HG02798 (cell line): ENCODE results near the gene AKAP13.
"Not testable (repeated sequence)": the region's sequence is repeated elsewhere in the genome, so short reads cannot be mapped to it uniquely, and the experiment has no call there.

Experiments
- ATAC-seq: cut with Tn5 transposase; IDR thresholded peaks from one replicate; pipeline ENCODE4 v1.9.1; 2021; ENCODE audit warnings: mild to moderate bottlenecking; ENCODE audit not compliant: unreplicated experiment, poor library complexity

The AKAP13 gene

DNA sequence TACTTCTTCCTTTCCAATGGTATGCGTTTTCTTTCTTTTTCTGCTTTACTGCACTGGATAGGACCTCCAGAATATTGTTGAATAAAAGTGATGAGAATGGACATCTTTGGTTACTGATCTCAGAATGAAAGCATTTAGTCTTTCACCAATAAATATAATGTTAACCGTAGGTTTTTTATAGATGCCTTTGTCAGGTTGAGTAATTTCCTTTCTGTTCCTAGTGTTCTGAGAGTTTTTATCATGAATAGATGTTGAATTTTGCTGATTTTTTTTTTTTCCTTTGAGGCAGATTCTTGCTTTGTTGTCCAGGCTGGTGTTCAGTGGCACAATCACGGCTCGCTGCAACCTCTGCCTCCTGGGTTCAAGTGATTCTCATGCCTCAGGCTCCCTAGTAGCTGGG, 255.9 kb downstream of the AKAP13 start:
- no peak for ATAC-seq

DNA sequence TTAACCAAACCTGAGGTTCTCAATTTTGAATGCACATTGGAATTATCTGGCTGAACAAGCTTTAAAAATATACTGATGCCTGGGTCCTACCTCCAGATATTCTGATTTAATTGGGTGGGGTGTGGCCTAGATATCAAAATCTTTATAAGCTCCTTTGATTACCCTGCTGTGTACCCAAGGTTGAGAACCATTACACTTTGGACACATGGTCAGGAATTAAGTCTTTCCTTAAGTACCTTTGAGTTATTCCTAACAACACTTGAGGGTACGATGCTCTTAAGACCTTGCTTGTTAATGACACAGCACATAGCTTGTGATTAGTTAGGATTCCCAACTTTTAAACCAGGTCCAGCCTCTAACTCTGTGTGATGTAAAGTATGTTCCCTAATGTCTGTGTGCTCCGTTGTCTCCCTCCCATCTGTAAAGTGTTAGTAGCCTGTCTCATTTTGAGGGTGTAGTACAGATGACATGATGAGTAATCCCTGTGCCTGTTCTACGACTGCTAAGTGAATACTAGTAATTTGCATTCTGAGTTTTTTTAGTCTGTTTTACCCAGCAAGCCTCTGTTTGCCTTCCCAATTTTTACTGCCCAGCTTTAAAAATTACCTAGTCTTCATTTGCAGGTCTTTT, 259.5 kb downstream of the AKAP13 start:
- ATAC-seq, result peak; percentile 64

DNA sequence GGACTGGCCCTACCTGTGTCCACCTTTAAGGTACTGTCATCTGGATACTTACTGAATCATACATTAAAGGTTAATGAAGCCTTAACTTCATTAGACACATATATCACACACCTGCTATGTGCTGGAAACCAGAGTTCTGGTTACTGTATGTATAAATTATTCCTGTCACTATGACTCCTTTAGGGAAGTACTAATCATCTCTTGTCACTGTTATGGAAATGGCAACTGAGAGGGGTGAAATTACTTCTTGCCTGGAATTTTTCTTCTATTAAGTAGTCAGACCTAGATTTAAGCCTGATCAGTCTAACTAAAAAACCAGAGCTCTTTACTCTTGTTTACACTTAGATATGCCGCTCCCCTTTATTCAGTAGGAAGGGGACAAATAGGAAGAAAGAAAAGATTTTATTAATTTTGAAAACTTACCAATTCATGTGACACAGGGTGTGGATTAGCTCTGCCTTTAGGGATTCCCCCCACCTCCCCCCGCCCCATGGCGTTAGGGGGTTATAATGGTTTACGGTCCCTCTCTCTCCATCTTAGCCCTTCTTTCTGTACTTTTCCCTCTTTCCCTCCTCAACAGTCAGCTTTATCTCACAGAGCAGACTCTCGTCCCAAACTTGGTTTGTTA, 261.8 kb downstream of the AKAP13 start:
- ATAC-seq, result no peak

DNA sequence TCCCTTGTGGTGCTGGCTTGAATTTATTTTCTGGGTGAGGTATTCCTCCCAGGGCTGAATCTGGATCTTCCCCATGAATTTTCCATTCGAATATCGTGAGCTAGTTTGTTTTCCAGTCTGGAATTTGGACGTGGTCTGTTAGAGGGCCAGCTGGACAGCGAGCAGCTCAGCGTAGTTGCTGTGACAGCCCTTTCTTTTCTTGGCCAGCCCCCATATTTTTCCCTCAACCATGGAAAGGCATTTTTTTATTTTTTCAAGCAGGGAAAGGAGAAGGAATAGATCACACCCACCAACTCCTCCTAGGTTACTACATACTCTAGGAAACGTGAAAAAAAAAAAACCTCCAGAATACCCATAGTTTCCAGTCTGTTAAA, 262.3 kb downstream of the AKAP13 start:
- ATAC-seq, result no peak

DNA sequence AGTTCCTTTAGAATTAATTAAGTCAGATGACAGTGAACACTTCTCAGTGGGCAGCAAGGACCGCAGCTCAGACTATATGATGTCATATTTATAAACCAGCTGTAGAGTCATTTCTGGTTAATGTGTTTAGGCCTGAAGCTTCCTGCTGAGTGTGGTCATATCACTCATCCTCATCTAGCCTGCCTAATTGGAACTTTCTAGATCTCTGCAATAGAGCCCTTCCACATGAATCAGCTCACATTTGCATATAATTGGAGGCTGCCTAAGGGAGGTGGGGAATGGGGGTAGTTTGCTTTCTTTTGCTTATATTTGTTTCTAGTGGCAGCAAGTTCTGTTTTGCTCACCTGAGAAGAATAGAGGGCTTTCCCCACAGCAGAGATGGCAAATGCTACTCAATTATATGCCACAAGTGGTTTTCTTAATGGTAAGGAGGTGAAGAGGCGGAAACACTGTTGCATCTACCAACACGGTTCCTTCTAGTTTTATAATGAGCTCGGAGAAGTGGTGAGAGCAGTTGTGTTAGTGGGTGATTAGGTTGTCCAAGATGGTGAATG, 266.2 kb downstream of the AKAP13 start:
- peak; percentile 92 for ATAC-seq

DNA sequence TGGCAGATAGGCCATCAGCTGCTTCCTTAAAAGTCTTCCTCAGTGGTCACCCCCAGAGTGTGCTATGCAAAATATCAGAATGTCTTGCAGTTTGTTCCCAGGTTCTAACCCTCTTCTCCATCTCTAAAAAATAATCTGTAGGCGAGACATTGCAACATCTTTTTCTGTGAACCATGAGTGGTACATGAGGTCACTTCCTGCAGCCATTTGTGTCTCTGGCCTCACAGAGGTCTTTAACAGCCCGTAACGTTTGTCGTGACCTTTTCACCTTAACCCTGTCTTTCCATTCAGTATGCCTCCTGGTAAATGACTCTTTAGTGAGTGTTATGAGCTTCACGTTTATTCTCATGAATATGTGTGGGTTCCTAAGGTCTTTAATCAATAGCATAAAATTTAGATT, 269.0 kb downstream of the AKAP13 start:
- ATAC-seq, result no peak

DNA sequence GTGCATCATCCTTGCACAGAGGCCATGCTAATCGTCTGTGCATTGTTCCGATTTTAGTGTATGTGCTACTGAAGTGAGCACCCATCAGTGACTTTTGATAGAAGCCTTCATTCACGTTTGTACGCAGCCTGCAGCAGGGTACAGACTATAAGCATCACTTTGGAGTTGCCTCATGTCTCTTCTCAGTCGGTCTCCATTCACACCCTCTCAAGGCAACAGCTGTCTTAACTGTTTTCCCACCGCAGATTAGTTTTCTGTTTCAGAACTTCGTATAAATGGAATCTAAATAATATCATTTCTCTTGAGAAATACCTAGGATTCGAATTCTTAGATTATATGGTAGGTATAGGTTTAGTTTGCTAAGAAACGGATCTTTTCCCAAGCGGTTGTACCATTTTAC, 271.1 kb downstream of the AKAP13 start:
- no peak for ATAC-seq

DNA sequence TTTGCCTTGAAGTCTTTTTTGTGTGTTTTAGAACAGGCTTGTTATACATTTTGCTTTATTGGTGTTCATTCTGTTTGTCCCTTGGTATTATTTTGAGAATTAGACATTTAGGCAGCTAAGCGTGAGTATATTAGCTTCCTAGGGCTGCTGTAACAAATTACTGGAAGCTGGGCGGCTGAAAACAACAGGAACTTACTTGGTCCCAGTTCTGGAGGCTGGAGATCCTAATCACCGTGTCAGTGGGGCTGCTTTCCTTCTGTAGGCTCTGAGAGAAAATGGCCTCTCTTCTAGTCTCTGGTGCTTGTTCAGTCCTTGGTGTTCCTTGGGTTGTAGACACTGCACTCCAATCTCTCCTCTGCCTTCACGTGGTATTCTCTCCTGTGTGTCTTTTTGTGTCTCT, 272.1 kb downstream of the AKAP13 start:
- ATAC-seq, result no peak

DNA sequence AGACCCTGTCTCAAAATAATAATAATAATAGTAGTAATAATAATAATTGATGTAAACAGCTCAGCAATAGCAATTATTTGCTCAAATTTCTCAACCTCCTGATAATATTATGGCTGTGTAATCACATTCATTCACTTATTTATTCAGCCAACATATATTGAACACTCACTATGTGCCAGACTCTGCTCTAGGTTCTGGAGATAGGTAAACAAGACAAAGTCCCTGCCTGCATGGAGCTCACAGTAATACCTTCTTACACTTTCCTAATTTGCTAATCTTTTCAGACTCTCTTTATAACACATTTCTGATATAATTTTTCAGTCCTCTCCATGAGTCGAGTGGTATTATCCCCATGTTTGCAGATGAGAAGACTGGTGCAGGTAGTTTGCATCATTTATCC, 276.7 kb downstream of the AKAP13 start:
- no peak for ATAC-seq

DNA sequence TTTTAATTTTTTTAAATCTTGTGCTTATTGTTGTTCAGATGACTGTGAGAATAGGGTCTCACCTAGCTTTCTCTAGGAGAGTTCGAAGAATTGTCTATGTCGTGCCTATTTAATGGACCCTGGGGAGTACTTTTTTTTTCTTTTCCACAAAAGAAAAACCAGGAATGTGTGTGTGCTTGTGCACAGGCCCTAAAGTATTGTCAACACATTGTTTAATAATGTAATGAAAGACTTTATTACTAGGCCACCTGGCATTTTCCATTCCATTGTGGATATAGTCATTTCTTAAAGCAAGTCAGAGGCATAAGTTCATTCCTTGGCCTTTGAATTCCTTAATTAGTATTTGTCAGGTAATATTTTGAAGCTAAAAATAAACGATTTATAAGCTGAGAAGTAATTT, 278.4 kb downstream of the AKAP13 start:
- ATAC-seq, result no peak

DNA sequence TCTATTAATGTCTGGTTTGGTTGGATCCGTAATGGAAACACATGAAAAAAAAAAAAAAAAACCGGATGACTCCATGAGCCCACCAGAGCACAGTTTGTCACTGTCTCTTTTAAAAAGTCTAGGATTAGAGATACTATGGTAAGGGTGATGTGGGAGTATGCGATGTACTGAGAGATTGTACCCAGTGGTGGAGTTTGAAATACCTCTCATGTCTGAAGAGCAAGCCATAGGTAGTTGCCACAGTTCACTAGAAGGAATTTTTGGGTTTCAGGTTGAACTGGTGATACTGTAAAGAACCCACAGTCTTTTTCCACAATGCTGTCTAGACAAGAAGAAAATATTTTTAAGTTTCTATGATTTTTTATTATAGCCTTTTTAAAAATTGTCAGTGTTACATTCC, 281.5 kb downstream of the AKAP13 start:
- no peak for ATAC-seq

DNA sequence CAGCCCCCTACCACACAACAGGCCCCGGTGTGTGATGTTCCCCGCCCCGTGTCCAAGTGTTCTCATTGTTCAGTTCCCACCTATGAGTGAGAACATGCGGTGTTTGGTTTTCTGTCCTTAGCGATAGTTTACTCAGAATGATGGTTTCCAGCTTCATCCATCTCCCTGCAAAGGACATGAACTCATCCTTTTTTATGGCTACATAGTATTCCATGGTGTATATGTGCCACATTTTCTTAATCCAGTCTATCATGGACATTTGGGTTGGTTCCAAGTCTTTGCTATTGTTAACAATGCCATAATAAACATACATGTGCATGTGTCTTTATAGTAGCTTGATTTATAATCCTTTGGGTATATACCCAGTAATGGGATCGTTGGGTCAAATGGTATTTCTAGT, 285.3 kb downstream of the AKAP13 start:
- ATAC-seq, result not testable (repeated sequence)

DNA sequence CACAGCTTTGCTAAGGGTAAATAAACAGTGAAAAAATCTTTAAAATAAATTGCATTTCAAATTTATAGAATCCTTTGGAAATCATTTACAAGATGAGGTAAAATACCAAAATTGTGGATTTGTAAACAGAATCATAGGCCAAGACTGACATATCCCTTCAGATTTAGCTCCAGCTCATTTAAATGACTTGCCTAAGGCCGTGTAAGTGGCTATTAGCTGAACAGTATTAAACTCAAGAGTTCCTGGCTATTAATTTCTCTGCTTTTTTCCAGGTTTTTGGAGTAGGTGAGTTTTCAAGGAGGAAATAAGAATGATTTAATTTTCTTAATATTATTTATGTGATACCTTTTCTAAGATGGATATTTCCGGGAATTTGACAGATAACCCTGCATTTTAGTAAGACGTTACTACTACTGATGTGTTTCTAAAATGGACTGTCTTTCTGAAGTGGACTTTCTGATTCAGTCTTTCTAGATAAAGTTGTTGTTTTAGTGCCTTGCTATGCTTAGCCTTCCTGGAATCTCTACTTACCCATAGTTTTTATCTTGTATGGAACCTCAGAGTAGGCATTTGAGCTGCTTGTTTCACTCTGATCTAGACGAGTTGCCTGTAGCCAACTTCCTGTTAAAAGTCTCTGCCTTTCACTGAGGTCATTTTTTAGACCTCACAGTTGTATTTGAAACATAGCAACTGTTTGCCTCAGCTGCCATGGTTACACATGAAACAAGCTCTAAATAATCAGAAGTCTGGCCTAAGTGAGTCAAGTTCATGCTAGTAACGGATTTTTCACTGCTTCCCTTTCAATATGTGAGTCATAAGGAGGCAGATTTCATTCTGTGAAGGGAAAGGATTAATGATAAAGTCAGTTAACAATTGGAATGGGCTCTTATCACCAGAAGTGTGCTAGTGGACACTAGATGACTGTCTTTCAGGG, 287.4 kb downstream of the AKAP13 start:
- ATAC-seq, result peak; percentile 91

DNA sequence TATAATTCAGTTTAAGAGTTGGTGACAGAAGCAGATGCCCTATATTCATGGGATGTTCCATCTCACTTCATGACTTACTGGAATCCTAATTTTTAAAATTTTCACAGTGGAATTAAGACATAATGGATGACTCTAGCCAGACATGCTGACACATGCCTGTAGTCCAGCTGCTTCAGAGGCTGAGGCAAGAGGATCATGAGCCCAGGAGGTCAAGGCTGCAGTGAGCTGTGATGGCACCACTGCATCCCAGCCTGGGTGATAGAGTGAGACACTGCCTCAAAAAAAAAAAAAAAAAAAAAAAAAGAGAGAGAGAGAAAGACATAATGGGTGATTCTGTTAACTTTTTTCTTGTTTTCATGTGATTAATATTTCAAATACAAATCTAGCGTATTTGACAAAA, 290.8 kb downstream of the AKAP13 start:
- ATAC-seq, result no peak

DNA sequence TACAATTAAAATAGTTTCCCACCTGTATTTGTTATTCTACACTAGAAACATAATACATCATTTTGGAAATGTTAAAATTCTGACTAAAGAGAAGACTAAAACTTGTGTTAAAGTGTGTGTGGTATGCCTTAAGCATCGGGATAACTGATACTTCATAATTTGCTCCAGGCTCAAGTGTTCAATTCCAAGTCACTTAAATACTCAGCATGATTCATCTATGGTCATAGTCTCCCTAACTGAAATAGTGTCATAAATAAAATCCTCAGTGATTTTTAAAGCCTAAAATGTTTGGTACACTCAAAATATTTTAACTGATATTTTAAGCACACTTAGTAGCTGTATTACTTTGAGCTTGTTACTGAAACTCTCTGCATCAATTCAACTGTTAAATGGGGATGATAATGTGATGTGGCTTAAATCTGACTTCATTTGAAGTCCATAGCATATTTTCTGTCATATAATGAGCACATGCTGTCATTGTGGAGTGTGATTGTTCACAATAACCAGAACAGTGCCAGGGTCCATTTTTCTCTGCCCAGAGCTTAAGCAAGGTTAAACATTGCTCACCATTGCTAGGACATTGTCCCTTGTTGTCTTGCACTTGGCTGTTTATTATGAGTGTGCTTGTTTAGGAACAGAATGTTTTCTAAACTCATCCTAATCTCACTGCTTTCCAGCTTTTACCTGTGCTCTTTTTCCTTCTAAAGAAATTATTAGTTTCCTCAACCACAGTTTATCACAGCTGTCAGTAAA, 292.1 kb downstream of the AKAP13 start:
- ATAC-seq, result no peak

DNA sequence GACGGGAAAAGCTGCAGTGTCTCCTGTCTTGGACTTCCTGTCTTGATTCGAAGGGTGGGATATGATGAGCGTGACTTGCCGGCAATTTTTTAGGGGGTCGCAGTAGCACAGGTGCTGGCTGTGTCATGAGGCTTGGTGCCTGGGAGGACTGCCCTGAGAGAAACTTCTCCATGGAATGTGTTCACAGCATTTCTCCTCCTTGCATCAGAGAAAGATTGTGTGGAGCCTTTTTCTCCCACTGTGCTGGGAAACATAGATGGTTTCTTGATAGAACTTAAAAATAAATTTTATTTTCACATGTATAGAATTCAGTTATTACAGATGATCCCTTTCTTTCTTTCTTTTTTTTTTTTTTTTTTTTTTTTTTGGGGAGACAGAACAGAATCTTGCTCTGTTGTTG, 292.9 kb downstream of the AKAP13 start:
- ATAC-seq, result no peak

DNA sequence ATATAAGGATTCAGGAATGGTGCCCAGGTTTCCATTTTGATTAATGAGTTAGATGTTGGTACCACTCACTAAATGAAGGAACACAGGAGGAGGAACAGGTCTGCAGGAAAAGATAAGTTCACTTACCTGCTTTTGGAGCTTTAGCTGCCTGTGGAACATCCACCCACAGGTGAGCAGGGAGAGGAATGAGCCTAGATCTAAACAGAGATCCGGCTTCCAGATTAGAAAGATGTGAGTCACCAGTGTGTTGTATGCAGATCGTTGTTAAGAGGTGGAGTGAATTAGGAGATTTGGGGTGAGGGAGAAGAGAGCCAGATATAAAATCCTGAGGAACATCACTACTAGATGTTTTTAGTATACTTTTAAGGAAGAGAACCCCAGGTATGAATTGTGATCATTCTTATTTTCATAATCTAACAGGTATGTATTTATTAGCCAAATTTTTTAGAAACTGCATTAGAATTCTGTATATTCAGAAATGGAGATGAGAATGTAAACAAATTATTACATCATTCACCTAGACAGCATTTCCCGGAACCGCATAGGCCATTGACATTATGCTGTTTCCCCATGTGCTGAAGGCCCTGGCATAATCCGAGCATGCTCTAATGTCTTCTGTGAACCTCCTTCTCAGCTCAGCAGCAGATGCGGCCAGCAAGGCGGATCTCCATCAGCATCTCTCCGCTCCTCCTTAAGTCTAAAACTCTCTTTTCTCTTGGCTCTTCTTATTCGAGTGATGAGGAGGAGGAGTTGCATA, 296.1 kb downstream of the AKAP13 start:
- ATAC-seq, result no peak

DNA sequence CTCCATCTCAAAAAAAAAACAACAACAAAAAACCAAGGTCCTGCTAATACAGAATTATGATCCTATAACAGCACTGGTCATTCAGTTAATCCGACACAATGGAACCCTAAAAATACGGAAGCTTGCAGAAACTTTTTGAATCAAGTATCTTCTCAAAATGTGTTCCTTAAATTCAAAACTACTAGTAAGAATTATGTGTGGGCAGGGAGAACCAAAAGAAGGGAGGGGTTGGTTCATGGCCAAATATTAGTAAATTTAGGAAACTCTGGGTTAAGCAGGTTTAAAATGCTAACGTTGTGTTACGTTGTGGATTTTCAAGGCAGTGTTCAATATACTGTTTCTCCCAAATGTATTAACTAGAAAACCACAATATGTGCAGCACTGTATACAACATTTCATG, 298.8 kb downstream of the AKAP13 start:
- no peak for ATAC-seq

DNA sequence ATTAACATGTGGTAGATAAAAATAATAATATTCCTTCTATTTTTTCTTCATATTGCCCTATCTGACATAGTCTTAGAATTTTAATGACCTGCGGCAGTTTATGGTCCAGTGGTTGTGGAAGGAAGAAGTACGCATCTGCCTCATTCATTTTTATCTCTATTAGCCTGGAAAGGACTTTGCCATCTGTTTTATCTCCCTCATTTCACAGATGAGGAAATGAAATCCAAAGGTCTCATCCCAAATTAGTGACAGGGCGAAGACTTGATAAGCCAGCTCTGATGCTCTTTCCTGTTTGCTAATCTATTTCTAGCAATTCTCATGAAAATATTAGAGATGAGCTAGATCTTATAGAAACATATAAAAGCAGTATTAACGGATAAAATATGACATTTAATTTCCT, 301.0 kb downstream of the AKAP13 start:
- no peak for ATAC-seq
